Measurements from ENCODE around the gene BDP1.
"Not testable (repeated sequence)": the region's sequence is repeated elsewhere in the genome, so short reads cannot be mapped to it uniquely, and the experiment has no call there.

The BDP1 gene

GRCh38 chr5:71503536-71503935 is 48.1 kb downstream of the BDP1 start:
- DNase-seq (ENCODE audit: extremely low read depth, low read depth): no peak
- no peak for TF ChIP-seq CTCF (IDR thresholded peaks at IDR 0.05; ENCODE audit: low read depth, low read length)

DNA sequence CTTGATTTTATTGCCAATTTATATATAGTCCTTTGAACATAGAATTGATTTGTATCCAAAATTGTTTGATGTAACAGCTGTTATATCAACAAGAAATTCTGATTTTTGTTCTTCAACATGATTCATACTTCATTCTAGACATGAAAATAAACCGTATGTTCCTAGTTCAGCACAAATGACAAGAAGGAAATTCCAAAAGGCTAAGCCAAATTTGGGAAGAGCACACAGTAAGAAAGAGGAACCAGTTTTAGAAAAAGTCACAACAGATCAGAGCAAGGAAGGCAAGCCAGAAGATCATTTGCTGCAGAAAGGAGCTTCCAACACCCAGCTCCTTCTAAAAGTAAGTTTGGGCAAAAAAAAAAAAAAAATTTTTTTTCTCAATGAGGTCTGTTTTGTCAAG is 66.7 kb downstream of the BDP1 start:
- DNase-seq (ENCODE audit: extremely low read depth, low read depth): no peak
- TF ChIP-seq CTCF (IDR thresholded peaks at IDR 0.05; ENCODE audit: low read depth, low read length): no peak

GRCh38 chr5:71525611-71526010 is 70.2 kb downstream of the BDP1 start:
- not testable (repeated sequence) for DNase-seq (ENCODE audit: extremely low read depth, low read depth)

DNA sequence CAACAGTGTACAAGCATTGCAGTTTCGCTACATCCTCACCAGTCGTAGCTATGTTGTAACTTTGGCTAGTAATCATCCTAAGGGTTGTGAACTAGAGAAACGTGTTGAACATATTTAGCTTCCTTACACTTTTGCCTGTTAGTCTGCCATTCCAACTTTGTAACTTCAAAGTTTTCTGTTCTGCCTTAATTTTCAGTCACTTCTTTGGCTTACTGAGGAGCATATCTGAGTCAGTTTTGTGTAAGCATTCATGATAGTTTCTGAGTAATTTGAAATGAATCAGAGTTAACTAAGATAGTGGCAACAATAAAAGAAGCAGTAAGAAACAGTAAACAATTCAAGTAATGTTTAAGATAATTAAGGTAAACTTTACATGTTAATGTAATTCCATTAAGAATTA is 72.8 kb downstream of the BDP1 start:
- TF ChIP-seq CTCF (IDR thresholded peaks at IDR 0.05; ENCODE audit: low read depth, low read length): no peak
- DNase-seq (ENCODE audit: extremely low read depth, low read depth): no peak

- no peak for TF ChIP-seq CTCF (IDR thresholded peaks at IDR 0.05; ENCODE audit: low read depth, low read length)
- DNase-seq (ENCODE audit: extremely low read depth, low read depth): no peak
Measured at GRCh38 chr5:71529682-71530081, 74.2 kb downstream of the BDP1 start.

GRCh38 chr5:71533142-71533541 is 77.7 kb downstream of the BDP1 start:
- DNase-seq (ENCODE audit: extremely low read depth, low read depth): no peak
- TF ChIP-seq CTCF (IDR thresholded peaks at IDR 0.05; ENCODE audit: low read depth, low read length): no peak

- DNase-seq (ENCODE audit: extremely low read depth, low read depth): no peak
- TF ChIP-seq CTCF (IDR thresholded peaks at IDR 0.05; ENCODE audit: low read depth, low read length): no peak
Measured at GRCh38 chr5:71533615-71534014, 78.2 kb downstream of the BDP1 start.

GRCh38 chr5:71537687-71538086 is 82.2 kb downstream of the BDP1 start:
- DNase-seq (ENCODE audit: extremely low read depth, low read depth): no peak
- TF ChIP-seq CTCF (IDR thresholded peaks at IDR 0.05; ENCODE audit: low read depth, low read length): no peak

- not testable (repeated sequence) for DNase-seq (ENCODE audit: extremely low read depth, low read depth)
Measured at GRCh38 chr5:71550885-71551284, 95.4 kb downstream of the BDP1 start.

DNA sequence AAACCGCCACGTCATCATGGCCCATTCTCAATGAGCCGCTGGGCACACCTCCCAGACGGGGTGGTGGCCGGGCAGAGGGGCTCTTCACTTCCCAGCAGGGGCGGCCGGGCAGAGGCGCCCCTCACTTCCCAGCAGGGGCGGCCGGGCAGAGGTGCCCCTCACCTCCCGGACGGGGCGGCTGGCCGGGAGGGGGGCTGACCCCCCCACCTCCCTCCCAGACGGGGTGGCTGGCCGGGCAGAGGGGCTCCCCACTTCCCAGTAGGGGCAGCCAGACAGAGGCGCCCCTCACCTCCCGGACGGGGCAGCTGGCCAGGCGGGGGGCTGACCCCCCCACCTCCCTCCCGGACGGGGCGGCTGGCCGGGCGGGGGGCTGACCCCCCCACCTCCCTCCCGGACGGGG is 96.1 kb downstream of the BDP1 start:
- not testable (repeated sequence) for DNase-seq (ENCODE audit: extremely low read depth, low read depth)

GRCh38 chr5:71552026-71552749 is 96.7 kb downstream of the BDP1 start:
- DNase-seq (ENCODE audit: extremely low read depth, low read depth): not testable (repeated sequence)
